Keratinocyte (primary cell): ENCODE results near the gene TOP1. TPM values are rescaled to one million over a fixed set of nuclear protein-coding genes. Genes with fewer than 3 reads are reported as not detected.

ENCODE experiments used
- DNase-seq: peaks from one replicate; pipeline ENCODE4 v3.0.0-alpha.2; 2011; ENCODE audit warnings: low read depth, missing footprints, low spot score
- FAIRE-seq: peaks from 2 replicates; lab custom pipeline; 2011; peaks lifted over from hg19 to GRCh38; lab: Jason Lieb, UNC
- H2AFZ ChIP-seq: 2 replicates; pipeline ENCODE4 v1.6.0; 2012; ENCODE audit warnings: low read length, control low read depth, inconsistent platforms; ENCODE audit not compliant: control insufficient read depth
- H3K27ac ChIP-seq: 2 replicates; pipeline ENCODE4 v1.5.1; 2011; ENCODE audit warnings: low read length; ENCODE audit not compliant: control insufficient read depth, insufficient read depth
- H3K27me3 ChIP-seq: 3 replicates; pipeline ENCODE4 v1.6.0; 2011; ENCODE audit warnings: low read length; ENCODE audit not compliant: control insufficient read depth, insufficient read depth; ENCODE audit errors: extremely low read depth
- H3K36me3 ChIP-seq, 2 experiments: 2 replicates in 1 of 2; 3 replicates in 1 of 2; pipeline ENCODE4 v1.5.1; 2011; ENCODE audit warnings: low read length in 2 of 2, mild to moderate bottlenecking in 1 of 2; ENCODE audit not compliant: control insufficient read depth in 2 of 2, insufficient read depth in 2 of 2; ENCODE audit errors: extremely low read depth in 1 of 2
- H3K4me1 ChIP-seq: 3 replicates; pipeline ENCODE4 v1.5.1; 2011; ENCODE audit warnings: low read length; ENCODE audit not compliant: control insufficient read depth, insufficient read depth; ENCODE audit errors: extremely low read depth
- H3K4me2 ChIP-seq: 3 replicates; pipeline ENCODE4 v1.6.0; 2011; ENCODE audit warnings: low read depth, low read length; ENCODE audit not compliant: control insufficient read depth, insufficient read depth; ENCODE audit errors: extremely low read depth
- H3K4me3 ChIP-seq, 3 experiments: fragments of 200-600 bp in 1 of 3; sonication (generic) in 1 of 3; 2 replicates in 2 of 3; 3 replicates in 1 of 3; pipeline ENCODE4 v1.5.1; 2011 to 2016; ENCODE audit warnings: low read length in 3 of 3, mild to moderate bottlenecking in 3 of 3, control low read depth in 2 of 3, inconsistent platforms in 1 of 3, low read depth in 1 of 3, mixed read lengths in 1 of 3, mixed run types in 1 of 3, moderate library complexity in 1 of 3; ENCODE audit not compliant: control insufficient read depth in 2 of 3, insufficient read depth in 2 of 3; ENCODE audit errors: extremely low read depth in 1 of 3
- H3K79me2 ChIP-seq: 2 replicates; pipeline ENCODE4 v1.6.0; 2012; ENCODE audit warnings: low read length; ENCODE audit not compliant: control insufficient read depth, insufficient read depth
- H3K9ac ChIP-seq: 3 replicates; pipeline ENCODE4 v1.6.0; 2011; ENCODE audit warnings: low read length; ENCODE audit not compliant: control insufficient read depth, insufficient read depth; ENCODE audit errors: extremely low read depth
- H3K9me1 ChIP-seq: 3 replicates; pipeline ENCODE4 v1.6.0; 2011; ENCODE audit warnings: low read length; ENCODE audit not compliant: control insufficient read depth, insufficient read depth; ENCODE audit errors: extremely low read depth
- H3K9me3 ChIP-seq: 2 replicates; pipeline ENCODE4 v1.5.1; 2012; ENCODE audit warnings: low read depth, low read length; ENCODE audit not compliant: control insufficient read depth
- H4K20me1 ChIP-seq: 3 replicates; pipeline ENCODE4 v1.6.0; 2011; ENCODE audit warnings: low read length; ENCODE audit not compliant: control insufficient read depth, insufficient read depth; ENCODE audit errors: extremely low read depth
- CTCF ChIP-seq, 3 experiments: IDR thresholded peaks in 1 of 3; conservative IDR thresholded peaks in 1 of 3; optimal IDR thresholded peaks in 1 of 3; 2 replicates in 2 of 3; 3 replicates in 1 of 3; pipeline versions ENCODE3 to v1.5.1; 2011; ENCODE audit warnings: low read length in 3 of 3, mild to moderate bottlenecking in 3 of 3, moderate library complexity in 2 of 3, control low read depth in 1 of 3, inconsistent platforms in 1 of 3; ENCODE audit not compliant: insufficient read depth in 2 of 3; ENCODE audit errors: extremely low read depth in 1 of 3
- EZH2 ChIP-seq: IDR thresholded peaks from one replicate; pipeline ENCODE4 v1.6.1; 2012; ENCODE audit warnings: inconsistent platforms, mild to moderate bottlenecking, low read length, moderate library complexity
- dilution Hi-C: fragments of 300-500 bp; cut with MboI; formaldehyde crosslinking; loops from one replicate; pipeline ENCODE4 v1.7.0; 2020; ENCODE audit warnings: low sequenced_read_pairs; ENCODE audit not compliant: extremely low pct_ligation_motif_present
- polyA plus RNA-seq, 5 experiments: library from polyadenylated mRNA; depleted of rRNA in 3 of 5; stranded (reverse) in 3 of 5; stranded (forward) in 1 of 5; unstranded in 1 of 5; fragments of >200 nt; gene quantifications; 1 replicate in 1 of 5; 2 replicates in 3 of 5; 3 replicates in 1 of 5; pipeline versions ENCODE4 v1.2.1 to v1.2.3, GENCODE V29; 2011 to 2012; ENCODE audit warnings: missing spikeins in 2 of 5, low read depth in 1 of 5, low replicate concordance in 1 of 5

Gene TOP1
- polyA plus RNA-seq, 1 donor (not counting 4 experiments of a cell fraction or from before 2014, with no cell fraction given): 25.2 TPM

- TF ChIP-seq EZH2 (no peak), CTCF (optimal IDR thresholded peaks at IDR 0.05 in 1 of 3, IDR thresholded peaks at IDR 0.05 in 1 of 3, conservative IDR thresholded peaks at IDR 0.05 in 1 of 3; ENCODE audit: extremely low read depth in 1 of 3, insufficient read depth in 2 of 3, low read length in 3 of 3) (no peak)
- DNase-seq: no peak
- H3K36me3 ChIP-seq: peaks cover 44 to 69% of the 10 kb centered on the region in 2 experiments
- H4K20me1 ChIP-seq: peaks cover 2% of the 10 kb centered on the region
- dilution Hi-C loops: no loop called here
- H3K9ac ChIP-seq: no peak overlapping the region
- no peaks in the 10 kb centered on the region for H3K9me3 ChIP-seq
- no peak overlapping the region for H2AFZ ChIP-seq
- no peaks in the 10 kb centered on the region for H3K9me1 ChIP-seq
- no peak overlapping the region for H3K4me3 ChIP-seq
- no peak overlapping the region for H3K27ac ChIP-seq
- H3K4me2 ChIP-seq: no peak overlapping the region
- peaks cover 31% of the 10 kb centered on the region for H3K79me2 ChIP-seq
- H3K27me3 ChIP-seq: no peaks in the 10 kb centered on the region
- H3K4me1 ChIP-seq: peaks cover 13% of the 10 kb centered on the region
- no peak for FAIRE-seq
Observed at GRCh38 chr20:41162396-41162795, 133.8 kb downstream of the TOP1 start.

- Histone ChIP-seq H3K27ac (no peak overlapping the region), H3K36me3 (peaks cover 46 to 75% of the 10 kb centered on the region in 2 experiments), H3K9me1 (no peaks in the 10 kb centered on the region), H3K4me2 (no peak overlapping the region), H3K27me3 (no peaks in the 10 kb centered on the region), H3K4me1 (no peaks in the 10 kb centered on the region), H3K4me3 (no peak overlapping the region), H4K20me1 (no peaks in the 10 kb centered on the region), H2AFZ (no peak overlapping the region), H3K9ac (no peak overlapping the region), H3K79me2 (peaks cover 17% of the 10 kb centered on the region), H3K9me3 (no peaks in the 10 kb centered on the region)
- dilution Hi-C loops: no loop called here
- DNase-seq (no peak), FAIRE-seq (no peak)
- TF ChIP-seq EZH2: no peak
- TF ChIP-seq CTCF (optimal IDR thresholded peaks at IDR 0.05 in 1 of 3, IDR thresholded peaks at IDR 0.05 in 1 of 3, conservative IDR thresholded peaks at IDR 0.05 in 1 of 3; ENCODE audit: extremely low read depth in 1 of 3, insufficient read depth in 2 of 3, low read length in 3 of 3): no peak
Observed at GRCh38 chr20:41163821-41164220, 135.2 kb downstream of the TOP1 start.
